Germinal center (tissue), 1 donor: ENCODE results near the gene MCOLN2.
A peak's percentile ranks its signal among the peaks of the same experiment; 100 is the strongest.
"Not testable (repeated sequence)": the region's sequence is repeated elsewhere in the genome, so short reads cannot be mapped to it uniquely, and the experiment has no call there.

Experiments used
- DNase-seq: peaks from one replicate; pipeline ENCODE4 v3.0.0; 2012; ENCODE audit warnings: mixed read lengths, low spot score

Gene MCOLN2

DNA sequence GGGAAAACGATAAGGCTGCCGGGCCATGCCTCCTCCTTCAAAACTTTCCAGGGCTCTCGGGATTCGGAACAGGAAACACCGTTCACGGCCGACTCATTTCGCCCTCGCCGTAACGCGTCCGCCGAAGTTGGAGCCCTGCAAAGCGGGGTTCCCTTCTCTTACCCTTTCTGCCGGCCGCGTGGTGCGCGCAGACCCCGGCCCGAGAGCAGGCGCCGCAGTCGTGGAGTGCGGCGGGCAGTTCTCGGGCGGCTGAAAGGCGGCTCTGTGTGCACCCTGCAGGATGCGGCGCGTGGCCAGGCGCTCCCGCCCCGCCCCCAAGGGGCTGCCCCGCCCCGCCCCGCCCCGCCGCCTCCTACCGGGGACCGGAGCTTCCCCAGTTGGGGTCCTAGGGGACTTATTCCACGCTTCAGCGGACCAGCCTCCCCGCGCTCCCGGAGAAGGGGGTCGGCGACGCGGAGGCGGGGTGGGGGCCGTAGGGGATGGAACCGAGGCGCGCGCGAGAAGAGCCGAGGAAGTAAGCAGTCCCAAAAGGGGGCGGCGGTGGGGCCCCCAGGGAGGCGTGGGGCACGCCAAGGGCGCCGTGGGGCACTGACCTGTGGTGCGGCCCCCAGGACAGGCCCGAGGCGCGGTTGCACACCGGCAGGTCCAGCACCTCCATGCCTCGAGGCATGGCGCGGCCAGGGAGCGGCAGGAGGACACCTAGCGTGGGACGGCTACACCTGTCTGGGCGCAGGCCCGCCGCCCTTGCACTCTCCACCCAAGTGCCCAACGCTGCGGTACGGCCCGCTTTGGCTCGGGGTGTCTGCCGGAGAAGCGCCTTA is at the start of gene MCOLN2:
Gene MCOLN2, minus strand, starts transcription at position 268 of the 821 bp plus-strand sequence. Its CDS starts 241 bp downstream, at position 27.
- peak; percentile 88 for DNase-seq

DNA sequence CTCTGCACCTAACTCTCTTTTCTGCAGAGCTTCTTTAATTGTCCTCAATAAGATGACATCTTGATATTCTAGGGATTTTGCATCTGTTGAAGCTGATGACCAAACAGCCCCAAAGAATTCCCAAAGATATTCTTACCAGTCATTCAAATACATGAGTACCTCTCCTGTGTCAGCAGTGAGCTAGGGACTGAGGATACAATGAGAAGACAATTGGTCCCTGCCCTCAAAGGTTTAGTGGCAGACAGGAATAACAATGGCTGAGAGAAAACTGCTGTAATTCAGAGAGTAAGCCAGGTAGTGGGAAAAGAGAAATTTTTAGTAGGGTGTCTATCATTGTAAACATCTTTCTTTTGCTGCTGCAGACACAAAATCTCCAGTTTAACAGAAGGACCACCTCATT is 45.5 kb upstream of the MCOLN2 start:
- no peak for DNase-seq

DNA sequence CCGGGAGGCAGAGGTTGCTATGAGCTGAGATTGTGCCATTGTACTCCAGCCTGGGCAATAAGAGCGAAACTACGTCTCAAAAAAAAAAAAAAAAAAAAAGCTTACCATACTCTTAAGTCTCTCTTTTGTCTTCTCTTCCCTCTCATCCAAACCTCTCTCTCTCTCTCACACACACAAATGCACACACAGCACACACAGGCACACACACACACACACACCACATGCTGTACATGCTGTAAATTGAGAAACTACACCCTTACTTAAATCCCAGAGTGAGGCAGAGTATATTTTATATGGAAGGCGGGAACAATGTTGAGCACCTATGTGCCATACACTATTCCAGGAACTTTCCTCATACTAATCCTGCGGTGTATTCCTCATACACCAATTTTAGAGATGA is 44.9 kb upstream of the MCOLN2 start:
- DNase-seq: no peak

DNA sequence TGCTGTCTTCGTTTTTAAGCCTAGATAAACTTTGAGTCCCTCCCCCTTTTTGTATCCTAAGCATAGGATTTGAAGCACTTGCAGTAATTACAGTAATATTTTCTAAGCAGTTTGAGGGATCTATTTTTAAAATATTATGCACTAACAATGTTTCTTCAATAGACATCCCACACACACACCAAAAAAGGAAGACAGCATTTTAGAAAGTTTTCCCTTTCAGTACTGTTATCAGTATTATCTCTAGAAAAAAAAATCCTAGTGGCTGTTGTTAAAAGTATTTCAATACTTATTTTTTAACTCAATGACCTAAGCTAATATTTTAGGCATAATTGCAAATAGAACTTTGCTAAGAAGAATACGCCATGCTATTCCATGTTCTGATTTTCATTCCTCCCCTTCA is 36.3 kb upstream of the MCOLN2 start:
- DNase-seq: no peak

DNA sequence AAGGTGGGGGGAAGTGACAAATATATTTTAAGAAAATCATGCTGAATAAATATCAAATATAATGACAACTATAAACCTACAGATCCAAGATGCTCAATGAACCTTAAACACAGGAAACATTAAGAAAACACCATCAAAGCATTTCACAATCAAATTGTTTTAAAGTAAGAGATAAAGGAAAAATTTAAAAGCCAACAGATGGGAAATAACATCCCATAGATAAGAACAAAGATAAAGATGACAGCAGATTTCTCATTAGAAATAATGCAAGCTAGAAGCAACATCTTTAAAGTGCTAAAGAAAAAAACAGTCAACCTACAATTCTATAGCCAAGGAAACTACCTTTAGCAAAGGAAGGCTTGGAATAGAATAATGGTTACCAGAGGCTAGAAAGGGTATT is 33.6 kb upstream of the MCOLN2 start:
- DNase-seq: no peak

DNA sequence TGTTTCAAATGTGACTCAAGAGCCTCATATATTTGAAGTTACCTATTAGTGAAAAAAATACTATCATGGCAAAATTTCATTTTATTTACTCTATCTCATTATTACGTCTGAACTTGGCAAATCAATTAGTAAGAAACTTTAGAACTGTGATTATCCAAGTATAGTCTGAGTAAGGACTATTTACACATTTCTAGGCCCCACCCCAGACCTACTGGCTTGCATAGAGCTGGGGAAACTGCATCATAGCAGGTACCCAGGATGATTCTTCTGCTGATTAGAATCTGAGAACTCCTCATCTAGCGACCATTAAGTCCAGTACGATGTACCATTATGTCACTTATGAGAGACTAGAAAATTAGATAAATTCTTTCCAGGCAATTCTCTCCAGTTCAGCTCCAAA is 31.2 kb upstream of the MCOLN2 start:
- DNase-seq: no peak

DNA sequence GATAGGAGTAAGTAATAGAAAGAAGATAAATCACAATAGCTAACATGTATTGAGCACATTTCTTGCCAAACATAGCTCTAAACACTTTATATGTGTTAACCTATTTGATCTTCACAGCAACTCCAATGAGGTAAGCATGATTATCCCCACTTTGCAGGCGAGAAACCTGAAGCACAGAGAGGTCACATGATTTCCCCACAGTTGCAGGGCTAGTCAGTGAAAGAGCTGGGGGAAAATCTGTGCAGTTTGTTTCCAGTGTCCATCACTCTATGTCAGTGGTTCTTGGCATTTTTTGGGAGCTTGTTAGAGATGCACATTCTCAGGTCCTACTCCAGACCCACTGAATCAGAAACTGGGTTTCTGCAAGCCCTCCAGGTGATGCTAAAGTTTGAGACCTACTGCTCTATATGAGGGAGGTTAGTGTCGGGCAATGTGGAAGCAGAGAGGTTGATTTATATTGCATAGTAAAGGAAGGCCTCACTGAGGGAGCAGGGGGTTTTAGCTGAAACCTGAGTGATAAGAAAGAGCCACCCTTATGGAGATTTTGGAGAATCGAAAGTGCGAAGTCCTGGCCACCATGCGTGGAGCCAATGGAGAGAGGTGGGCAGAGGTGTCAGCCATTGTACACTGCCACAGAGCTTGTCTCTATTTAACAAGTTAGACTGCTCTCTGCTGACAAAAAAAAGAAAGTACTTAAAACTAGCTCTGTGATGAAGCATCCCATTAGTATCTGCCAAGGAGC is 30.5 kb upstream of the MCOLN2 start:
- peak; percentile 13 for DNase-seq

DNA sequence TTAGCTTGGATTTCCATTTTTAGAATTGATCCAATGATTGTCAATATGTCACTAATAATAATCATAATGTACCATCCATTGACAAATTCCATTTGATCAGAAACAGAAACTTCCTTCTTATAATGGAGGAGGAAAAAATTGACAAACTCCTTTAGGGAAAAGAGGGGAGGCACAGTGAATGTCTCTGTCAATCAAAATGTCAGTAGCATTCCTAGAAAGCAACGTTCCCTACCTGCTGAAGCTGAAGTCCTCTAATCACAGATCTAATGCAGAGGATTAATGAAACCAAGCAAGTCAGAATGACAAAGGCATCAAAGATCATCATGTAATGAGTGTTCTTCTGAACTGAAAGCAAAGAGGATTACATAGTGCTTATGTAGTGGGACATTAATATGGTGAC is 29.0 kb upstream of the MCOLN2 start:
- DNase-seq: no peak

DNA sequence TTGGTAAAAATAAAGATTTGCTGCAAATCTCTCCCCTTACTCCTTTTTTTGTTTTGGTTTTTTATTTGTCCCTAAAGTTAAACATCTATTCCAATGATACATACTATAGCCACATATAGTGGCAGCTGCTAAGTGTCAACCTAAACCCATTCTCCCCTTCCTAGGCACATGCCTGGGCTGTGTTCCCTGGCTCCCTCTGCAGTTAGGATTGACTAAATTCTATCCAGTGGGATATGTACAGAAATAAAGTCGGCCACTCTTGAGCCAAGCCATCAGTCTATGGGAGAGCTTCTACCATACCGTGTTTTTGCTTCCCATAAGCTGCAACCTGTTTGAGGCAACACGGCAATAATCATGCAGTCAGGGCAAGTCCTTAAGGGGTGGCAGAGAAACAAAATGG is 27.8 kb upstream of the MCOLN2 start:
- no peak for DNase-seq

DNA sequence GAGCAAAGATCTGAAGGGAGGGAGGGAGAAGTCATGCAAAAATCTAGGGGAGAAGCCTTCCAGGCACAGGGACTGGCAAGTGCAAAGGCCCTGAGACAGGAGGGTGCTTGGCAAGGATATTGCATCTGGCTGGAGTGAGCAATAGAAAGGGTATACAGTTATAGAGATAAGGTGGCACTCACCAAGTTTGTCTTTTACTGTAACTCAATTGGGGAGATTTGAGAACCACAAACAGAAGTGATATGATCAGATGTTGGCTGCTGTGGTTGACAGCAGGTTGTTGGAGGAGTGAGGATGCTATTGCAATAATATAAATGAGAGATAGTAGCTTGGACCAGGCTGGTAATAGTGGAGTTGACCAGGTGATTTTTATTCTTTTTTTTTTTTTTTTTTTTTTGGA is 25.8 kb upstream of the MCOLN2 start:
- DNase-seq: no peak

DNA sequence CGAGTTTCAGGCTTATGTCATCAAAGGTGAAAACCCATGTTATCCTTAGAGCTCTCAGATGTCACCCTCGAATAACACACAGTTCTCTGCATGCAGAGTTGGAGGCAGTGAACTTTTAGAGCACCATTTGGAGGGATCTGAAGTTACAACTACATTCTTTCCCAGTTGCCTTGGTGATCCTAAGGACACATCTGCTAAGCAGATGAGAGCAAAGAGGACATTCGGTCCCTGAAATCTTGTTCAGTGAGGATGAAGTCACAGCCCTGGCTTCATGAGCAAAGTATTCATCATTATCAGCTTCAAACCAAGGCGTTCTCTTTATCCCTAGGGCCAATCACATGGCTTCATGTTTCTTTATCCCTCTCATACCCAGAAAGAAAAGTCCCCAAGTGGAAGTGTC is 23.1 kb upstream of the MCOLN2 start:
- no peak for DNase-seq

DNA sequence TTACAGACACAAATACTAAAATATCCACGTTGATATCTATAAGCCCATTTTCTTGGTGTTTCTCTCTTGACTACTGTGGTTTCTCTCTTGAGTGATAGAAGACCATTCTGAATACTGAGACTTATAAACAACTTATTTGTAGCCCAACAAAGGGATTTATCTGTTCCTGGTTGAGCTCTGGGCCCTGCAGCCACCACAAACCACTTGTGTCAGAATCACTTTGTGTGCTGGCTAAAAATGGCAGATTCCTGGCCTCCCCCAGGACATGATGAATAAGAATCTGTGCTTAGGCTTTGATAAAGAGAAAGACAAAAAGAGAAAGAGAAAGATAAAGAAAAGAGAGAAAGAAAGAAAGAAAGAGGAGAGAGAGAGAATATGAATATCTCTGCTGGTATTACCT is 18.9 kb upstream of the MCOLN2 start:
- no peak for DNase-seq

DNA sequence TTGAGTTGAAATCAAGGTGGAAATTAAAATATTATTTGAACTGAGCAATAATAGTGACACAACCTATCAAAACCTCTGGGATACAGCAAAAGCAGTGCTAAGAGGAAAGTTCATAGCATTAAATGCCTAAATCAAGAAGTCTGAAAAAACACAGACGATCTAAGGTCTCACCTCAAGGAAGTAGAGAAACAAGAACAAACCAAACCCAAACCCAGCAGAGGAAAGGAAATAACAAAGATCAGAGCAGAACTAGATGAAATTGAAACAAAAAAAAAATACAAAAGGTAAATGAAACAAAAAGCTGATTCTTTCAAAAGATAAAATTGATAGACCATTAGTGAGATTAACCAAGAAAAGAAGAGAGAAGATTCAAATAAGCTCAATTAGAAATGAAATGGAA is 8.7 kb upstream of the MCOLN2 start:
- not testable (repeated sequence) for DNase-seq

DNA sequence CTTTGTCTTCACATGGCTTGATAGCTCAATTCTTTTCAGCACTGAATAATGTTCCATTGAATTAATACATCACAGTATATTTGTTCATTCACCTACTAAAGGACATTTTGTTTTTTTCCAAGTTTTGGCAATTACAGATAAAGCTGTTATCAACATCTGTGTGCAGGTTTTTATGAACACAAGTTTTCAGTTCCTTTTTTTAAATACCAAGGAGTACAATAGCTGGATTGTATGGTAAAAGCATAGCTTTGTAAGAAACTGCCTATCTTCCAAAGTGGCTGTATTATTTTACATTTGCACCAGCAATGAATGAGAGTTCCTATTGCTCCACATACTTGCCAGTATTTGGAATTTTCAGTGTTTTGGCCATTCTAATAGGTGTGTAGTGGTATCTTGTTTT is 4.8 kb upstream of the MCOLN2 start:
- DNase-seq: no peak

DNA sequence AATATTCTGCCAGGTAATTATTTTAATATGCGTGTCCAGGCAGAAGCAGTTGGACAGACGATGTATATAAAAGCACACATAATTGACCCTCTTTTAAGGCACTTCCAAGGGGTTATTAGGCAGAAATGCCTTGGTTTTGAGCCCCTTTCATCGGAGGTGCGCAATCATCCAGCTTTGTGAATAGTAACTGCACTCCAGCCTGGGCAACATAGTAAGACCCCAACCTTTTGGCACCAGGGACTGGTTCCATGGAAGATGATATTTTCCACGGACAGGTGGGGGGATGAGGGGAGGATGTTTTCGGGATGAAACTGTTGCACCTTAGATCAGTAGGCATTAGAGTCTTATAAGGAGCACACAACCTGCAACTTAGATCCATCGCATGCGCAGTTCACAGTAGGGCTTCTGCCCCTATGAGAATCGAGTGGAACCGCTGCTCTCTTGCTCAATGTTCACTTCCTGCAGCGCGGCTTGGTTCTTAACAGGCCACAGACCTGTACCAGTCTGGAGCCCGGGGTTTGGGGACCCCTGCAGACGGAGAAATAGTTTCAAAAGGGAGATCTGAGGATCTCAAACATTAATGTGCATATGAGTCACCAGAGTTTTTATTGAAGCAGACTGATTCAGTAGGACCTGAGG is 1.8 kb upstream of the MCOLN2 start:
- peak; percentile 29 for DNase-seq

DNA sequence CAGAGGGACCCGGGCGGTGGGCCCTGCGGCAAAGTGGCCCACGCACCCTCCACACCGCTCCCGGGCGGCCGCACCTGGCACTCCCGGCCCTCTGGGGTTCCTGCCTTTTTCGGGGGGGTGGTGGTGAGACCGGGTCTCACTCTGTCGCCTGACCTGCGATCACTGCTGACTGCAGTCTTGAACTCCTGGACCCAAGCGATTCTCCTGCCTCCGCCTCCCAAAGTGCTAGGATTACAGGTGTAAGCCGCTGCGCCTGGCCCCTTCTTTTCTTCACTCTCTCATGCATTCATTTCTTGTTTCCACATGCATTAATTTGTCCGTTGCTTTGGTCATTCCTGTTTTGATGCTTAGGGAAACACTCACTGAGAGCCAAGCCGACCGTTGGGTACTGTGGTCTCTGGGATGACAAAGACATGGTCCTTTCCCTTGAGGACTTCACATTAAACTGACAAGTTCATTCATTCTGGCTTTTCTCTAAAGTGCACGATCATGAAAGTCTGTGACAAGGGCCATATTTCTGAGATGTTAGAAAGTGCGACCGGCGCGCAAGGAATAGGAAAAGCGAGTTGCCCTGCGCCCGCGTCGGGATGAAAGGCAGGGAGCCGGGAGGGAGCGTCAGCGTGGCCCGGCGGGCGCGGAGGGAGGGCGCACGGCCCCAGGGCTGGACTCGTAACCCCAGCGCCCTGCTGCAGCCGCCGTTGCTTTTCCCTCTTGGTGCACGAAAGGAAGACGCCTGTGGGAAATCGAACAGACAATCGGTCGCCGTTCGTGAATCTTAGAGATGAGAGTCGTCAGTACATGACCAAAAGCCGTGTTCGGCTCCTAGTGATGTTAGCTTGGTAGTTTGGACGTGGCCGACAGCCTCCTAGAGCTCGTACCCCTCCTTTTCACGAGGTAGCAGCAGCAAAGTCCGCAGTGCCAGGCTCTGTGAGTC is 1.0 kb upstream of the MCOLN2 start:
- peak; percentile 24 for DNase-seq

DNA sequence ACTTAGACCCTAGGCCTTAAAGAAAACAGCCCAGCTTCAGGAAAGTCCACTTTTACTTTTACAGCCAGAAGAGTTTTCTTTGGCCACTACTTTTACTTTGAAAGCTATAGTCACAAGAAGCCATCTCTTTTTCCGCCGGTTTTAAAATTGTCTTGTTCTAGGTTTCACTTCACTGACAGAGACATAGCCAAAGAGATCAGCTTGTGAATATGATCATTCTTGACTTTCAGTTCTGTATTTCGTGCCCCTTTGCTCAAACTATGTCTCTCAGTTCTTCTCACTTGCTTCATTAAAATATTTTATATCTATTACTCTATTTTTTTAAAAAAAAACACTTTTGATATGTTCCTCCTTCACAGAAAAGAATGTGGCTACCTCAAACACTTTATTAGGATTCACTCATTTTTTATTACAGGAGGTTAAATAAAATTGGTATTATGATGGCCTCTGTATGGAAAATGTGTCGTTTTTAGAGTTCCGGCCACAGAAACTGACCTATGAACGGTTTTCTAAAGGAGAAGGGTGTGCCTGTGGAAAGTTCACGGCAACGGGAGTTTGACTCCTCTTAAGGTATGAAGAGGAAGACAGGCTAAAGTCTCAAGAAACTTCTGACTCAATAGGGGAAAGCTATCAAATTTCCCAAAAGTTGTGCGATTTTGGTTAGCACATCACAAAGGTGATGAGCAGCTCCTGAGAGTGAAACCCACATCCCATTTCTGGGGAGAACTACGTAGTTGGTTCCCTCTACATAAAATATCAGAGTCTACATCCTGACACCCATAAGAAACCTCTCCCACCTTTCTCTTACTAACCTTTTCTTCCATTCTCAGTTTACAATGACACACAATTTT is 1.2 kb downstream of the MCOLN2 start:
- peak; percentile 62 for DNase-seq

DNA sequence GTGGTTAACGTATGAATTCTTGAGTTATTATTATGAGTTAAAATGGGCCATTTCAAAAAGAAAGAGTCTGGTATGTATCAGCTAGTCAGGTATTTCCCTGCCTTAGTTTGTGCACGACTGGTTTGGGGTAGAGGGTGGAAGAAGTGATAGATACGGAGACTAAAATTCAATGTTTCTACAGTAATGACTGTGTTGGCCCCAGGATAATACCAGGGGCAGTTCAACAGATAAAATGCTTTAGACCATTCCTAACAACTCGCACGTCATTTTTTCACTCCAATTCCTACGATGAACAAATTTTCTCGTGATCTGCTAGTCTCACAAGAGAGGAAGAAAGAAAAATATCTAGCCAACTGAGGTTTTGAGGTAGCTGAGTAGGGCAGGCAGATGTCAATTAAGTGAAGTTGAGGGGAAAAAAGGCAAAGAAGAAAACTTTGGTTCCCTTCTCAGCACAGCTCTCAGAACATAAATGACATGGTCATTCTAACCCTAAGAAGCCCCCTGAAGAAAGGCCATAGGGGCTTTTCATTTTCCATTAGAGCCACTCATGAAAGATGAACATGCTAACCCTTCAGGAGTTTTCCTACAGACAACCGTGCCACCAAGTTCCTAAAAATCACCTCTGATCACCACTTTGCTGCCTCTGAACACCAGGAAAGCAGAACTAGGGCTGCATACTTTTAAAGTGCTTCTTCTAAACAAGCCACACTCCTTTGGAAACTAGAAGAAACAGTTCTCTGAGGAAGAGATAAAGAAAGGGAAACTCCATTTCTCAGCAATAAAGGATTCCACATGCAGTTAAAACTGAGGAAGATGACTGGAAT is 5.6 kb downstream of the MCOLN2 start:
- DNase-seq: peak; percentile 19

DNA sequence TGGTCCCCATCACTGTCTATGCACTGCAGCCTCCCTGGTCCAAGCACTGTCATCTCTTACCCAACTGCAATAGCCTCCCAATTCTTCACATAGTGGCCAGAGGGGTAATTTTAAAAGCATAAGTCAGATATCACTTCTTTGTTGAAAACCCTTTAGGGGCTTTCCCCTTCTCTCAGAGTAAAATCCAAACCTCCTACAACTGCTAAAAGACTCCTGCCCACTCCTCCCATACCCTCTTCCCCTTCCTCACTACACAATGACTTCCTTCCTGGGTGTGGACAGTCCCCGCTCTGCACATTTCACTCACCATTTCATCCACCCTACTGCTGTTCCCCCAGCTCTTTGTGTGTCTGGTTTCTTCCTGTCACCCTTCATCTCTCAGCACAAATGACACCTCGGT is 8.3 kb downstream of the MCOLN2 start:
- peak; percentile 40 for DNase-seq

DNA sequence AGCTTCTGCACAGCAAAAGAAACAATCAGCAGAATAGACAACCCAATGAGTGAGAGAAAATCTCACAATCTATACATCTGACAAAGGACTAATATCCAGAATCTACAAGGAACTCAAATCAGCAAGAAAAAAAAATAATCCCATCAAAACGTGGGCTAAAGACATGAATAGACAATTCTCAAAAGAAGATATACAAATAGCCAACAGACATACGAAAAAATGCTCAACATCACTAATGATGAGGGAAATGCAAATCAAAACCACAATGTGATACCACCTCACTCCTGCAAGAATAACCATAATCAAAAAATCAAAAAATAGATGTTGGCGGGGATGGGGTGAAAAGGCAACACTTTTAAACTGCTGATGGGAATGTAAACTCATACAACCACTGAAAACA is 10.4 kb downstream of the MCOLN2 start:
- DNase-seq: not testable (repeated sequence)
